ENCODE results near the gene CST9. TPM values are rescaled to one million over a fixed set of nuclear protein-coding genes. Genes with fewer than 3 reads are reported as not detected.

Gene CST9
- total RNA-seq, 4 donors from 2014 or later: not detected

- no peaks in the 10 kb centered on the region for H3K9me3 ChIP-seq
- H3K4me1 ChIP-seq: no peaks in the 10 kb centered on the region
- no peak overlapping the region for H3K4me3 ChIP-seq
- 70% methylated on average over 1 of the region's 1 CpG for WGBS
- intact Hi-C loops (cut with DNase I): no loop called here
- TF ChIP-seq POLR2AphosphoS5 (IDR thresholded peaks at IDR 0.05): no peak
- no peak for TF ChIP-seq CTCF (IDR thresholded peaks at IDR 0.05)
- no peak for TF ChIP-seq EP300 (IDR thresholded peaks at IDR 0.05)
- no peak for TF ChIP-seq POLR2A (IDR thresholded peaks at IDR 0.05; ENCODE audit: low read depth)
- H3K27ac ChIP-seq (replicated peaks in 1 of 4): no peak overlapping the region
- DNase-seq (ENCODE audit: extremely low spot score): peak; percentile 57
- H3K27me3 ChIP-seq: no peaks in the 10 kb centered on the region
- no peaks in the 10 kb centered on the region for H3K36me3 ChIP-seq
Measured at GRCh38 chr20:23569570-23569969, 36.1 kb downstream of the CST9 start.

- intact Hi-C loops (cut with DNase I): no loop called here
Measured at GRCh38 chr20:23568971-23569330, 36.8 kb downstream of the CST9 start.

GRCh38 chr20:23568320-23568970 is 37.3 kb downstream of the CST9 start, which contains the start of gene CST9L:
TSS of gene CST9L (minus strand) at chr20:23568484. CDS start at chr20:23568450, 34 bp downstream.
- Histone ChIP-seq H3K9me3 (peaks cover 0 to 3% (median 1%) of the 10 kb centered on the region in 4 donors), H3K36me3 (no peaks in the 10 kb centered on the region), H3K27ac (replicated peaks in 1 of 4) (no peak within 1 kb of the TSS), H3K4me1 (no peaks in the 10 kb centered on the region), H3K4me3 (no peak within 1 kb of the TSS), H3K27me3 (no peaks in the 10 kb centered on the region)
- DNase-seq (ENCODE audit: extremely low spot score): peak; percentile 68
- intact Hi-C loops (cut with DNase I): no loop called here
- TF ChIP-seq EP300 (IDR thresholded peaks at IDR 0.05) (no peak), POLR2A (IDR thresholded peaks at IDR 0.05; ENCODE audit: low read depth) (no peak), POLR2AphosphoS5 (IDR thresholded peaks at IDR 0.05) (no peak), CTCF (IDR thresholded peaks at IDR 0.05) (no peak)
- 66% methylated on average over 11 of the region's 11 CpGs for WGBS

More at GRCh38 chr20:23568971-23569330, 36.8 kb downstream of the CST9 start:
- no peak for TF ChIP-seq CTCF (IDR thresholded peaks at IDR 0.05)
- no peak for TF ChIP-seq POLR2A (IDR thresholded peaks at IDR 0.05; ENCODE audit: low read depth)
- TF ChIP-seq EP300 (IDR thresholded peaks at IDR 0.05): no peak
- no peak for TF ChIP-seq POLR2AphosphoS5 (IDR thresholded peaks at IDR 0.05)
- Histone ChIP-seq H3K36me3 (no peaks in the 10 kb centered on the region), H3K4me3 (no peak overlapping the region), H3K27me3 (no peaks in the 10 kb centered on the region), H3K9me3 (no peaks in the 10 kb centered on the region), H3K27ac (replicated peaks in 1 of 4) (no peak overlapping the region), H3K4me1 (no peaks in the 10 kb centered on the region)
- DNase-seq (ENCODE audit: extremely low spot score): peak; percentile 75
- WGBS: 84% methylated on average over 1 of the region's 1 CpG

GRCh38 chr20:23566199-23566932 is 39.4 kb downstream of the CST9 start:
- no peak overlapping the region for H3K27ac ChIP-seq (replicated peaks in 1 of 4)
- 76% methylated on average over 7 of the region's 7 CpGs for WGBS
- TF ChIP-seq EP300 (IDR thresholded peaks at IDR 0.05) (no peak), CTCF (IDR thresholded peaks at IDR 0.05) (no peak), POLR2AphosphoS5 (IDR thresholded peaks at IDR 0.05) (no peak), POLR2A (IDR thresholded peaks at IDR 0.05; ENCODE audit: low read depth) (no peak)
- H3K4me1 ChIP-seq: no peaks in the 10 kb centered on the region
- intact Hi-C loops (cut with DNase I): no loop called here
- H3K9me3 ChIP-seq: peaks cover 0 to 22% (median 18%) of the 10 kb centered on the region in 4 donors
- no peaks in the 10 kb centered on the region for H3K27me3 ChIP-seq
- peak; percentile 64 for DNase-seq (ENCODE audit: extremely low spot score)
- H3K4me3 ChIP-seq: no peak overlapping the region
- H3K36me3 ChIP-seq: no peaks in the 10 kb centered on the region

Data from esophagus muscularis mucosa (tissue), 4 donors.